ELF-1 (cell line): Measurements from ENCODE around the gene SLC25A24.
"Not testable (repeated sequence)": the region's sequence is repeated elsewhere in the genome, so short reads cannot be mapped to it uniquely, and the experiment has no call there.

Source experiments
- DNase-seq: peaks from one replicate; pipeline ENCODE4 v3.0.0-alpha.2; 2016; ENCODE audit warnings: low read depth, low spot score

Gene SLC25A24

DNA sequence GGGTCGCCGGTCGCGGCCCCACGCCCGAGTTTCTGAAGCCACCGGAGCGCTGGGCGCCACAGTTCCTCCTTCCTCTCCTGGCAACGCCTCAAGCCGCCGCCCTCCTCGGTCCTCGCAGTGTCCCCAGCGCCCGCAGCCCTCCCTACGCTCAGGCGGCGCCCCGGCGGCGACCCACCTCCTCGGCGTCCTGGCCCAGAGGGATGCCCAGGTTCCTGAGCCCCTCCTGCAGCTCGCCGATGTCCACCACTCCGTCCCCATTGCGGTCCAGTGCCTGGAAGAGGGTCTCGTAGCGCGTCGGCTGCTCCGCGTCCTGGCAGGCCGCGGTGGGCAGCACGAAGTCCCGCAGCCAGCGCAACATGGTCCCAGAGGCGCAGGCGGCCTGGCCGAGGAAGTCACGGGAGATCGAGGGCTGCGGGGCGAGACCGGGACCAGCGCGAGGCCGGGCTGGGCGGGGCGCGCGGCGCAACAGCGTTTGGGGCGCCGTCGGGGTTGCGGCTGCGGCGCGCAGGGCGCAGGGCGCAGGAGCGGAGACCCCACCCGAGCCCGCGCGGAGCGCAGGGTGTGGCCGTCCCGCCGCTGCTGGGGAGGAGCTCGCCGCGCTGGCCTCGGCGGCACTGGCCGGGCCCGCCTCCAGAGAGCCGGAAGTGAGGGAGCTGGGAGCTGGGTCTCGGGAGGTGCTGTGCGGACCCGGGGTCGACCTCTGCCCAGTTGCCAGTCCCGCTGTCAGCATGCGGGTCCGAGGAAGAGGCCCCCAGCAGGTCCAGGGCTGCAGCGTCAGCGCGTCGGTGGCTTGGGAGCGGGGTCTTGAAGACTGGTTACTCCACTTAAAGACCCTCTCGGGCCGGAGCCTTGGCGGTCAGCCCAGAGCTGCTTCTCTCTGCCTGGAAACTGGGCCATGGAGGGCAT, at the start of gene SLC25A24:
Gene SLC25A24, minus strand, starts transcription at position 563 of the 906 bp plus-strand sequence. Its CDS starts 205 bp downstream, at position 358.
- peak; percentile 88 for DNase-seq

GRCh38 chr1:108243976-108244375, 43.8 kb upstream of the SLC25A24 start, which contains the start of gene NBPF4:
Gene NBPF4 (minus strand): TSS chr1:108244076. CDS start chr1:108243761, 315 bp downstream.
- not testable (repeated sequence) for DNase-seq

- DNase-seq: not testable (repeated sequence)
Observed at GRCh38 chr1:108239426-108239825, 39.3 kb upstream of the SLC25A24 start.

GRCh38 chr1:108235308-108235707, 35.2 kb upstream of the SLC25A24 start:
- not testable (repeated sequence) for DNase-seq

GRCh38 chr1:108232183-108232582, 32.0 kb upstream of the SLC25A24 start:
- DNase-seq: not testable (repeated sequence)

DNA sequence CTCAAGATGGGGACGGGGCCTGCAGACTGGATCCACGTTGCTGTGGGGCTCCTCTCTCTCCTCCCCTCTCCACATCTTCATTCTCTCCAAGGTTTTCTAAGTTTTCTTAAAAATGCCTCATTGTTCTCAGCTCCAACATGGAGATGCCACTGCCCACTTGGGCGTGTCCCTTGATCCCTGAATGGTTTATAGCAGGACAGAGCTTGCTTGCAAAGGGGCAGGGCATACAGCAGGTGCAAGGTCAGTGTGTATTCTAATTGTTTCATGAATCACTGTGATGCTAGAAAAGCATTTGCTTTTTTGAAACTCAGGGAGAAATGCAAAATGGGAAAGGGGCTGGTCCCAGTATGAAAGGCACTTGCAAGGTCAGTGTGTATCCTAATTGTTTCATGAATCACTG, 29.8 kb upstream of the SLC25A24 start:
- DNase-seq: not testable (repeated sequence)

DNA sequence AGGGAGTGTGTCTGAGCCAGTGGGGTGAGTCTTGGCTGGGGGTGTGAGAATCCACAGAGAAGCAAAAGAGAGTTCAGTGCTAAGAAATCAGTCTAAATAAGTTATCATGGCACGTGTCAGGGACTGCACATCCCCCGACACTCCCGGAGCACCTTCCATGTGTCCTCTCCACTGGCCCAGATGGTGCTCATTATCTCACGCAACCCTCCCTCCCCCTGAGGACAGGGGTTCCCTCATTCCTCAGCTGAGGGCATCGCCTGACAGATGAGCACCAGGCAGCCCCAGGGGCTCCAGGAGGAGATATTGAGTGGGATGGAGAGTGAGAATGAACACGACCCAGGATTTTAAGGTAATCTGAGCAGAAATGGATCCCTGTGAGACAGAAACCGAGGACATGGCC, 27.6 kb upstream of the SLC25A24 start:
- DNase-seq: not testable (repeated sequence)

- DNase-seq: not testable (repeated sequence)
Observed at GRCh38 chr1:108226855-108227254, 26.7 kb upstream of the SLC25A24 start.

GRCh38 chr1:108223226-108223625, 23.1 kb upstream of the SLC25A24 start:
- not testable (repeated sequence) for DNase-seq

DNA sequence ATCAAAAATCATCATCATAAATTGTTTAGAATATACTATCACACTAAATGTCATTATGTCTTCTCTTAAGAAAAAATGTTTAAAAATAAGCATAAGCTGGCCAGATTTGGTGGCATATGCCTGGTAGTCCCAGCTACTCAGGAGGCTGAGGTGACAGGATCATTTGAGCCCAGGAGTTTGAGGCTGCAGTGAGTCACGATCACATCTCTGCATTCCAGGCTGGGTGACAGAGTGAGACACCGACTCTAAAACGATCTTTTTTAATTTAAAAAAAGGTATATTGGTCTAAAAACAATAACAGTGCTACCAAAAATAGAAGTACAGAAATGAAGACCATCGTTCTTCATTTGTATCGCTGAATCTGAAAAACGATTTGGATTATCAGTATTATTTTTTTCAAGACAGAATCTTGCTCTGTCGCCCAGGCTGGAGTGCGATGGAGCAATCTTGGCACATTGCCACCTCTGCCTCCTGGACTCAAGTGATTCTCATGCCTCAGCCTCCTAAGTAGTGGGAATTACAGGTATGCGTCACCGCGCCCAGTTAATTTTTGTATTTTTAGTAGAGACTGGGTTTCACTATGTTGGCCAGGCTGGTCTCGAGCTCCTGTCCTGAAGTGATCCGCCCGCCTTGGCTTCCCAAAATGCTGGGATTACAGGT, 17.5 kb upstream of the SLC25A24 start:
- DNase-seq: not testable (repeated sequence)

- not testable (repeated sequence) for DNase-seq
Observed at GRCh38 chr1:108217007-108217406, 16.9 kb upstream of the SLC25A24 start.

DNA sequence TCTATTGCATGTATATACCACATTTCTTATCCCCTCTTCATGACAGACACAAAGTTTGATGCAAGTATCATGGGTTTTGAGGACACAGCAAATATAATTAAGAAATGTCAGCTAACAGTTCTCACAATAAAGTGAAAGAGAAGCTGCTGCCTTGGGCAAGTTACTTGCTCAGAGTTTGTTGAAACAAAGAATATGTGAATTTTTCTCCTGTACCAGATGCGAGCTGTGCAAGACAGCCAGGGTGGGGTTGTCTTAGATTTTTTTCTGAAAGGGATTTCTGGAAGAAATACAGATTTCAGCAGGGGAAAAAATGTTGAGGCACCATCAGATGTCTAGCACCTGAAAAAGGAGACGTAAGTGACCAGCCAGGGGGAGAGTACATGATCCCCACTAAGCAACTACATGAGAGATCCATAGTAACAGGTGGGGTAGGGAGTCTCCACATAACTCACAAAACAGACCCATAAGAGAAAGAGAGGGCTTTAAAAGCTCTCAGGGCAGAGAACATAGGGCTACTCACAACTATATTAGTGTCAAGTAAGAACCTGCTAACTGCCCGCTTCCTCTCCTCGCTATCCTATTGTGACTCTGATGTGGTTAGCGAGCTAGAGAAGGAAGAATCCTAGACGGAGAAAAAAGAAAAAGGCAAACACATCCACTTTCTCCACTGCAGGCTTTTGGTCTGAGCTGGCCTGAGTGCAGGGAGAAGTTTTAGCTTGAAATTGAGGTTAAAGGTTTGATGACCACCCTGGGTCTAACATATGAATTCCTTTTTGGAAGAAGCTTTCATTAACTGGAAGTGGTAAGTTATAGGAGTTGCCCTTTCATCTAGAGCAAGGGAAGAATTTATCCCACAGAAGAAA, 16.1 kb upstream of the SLC25A24 start:
- not testable (repeated sequence) for DNase-seq

DNA sequence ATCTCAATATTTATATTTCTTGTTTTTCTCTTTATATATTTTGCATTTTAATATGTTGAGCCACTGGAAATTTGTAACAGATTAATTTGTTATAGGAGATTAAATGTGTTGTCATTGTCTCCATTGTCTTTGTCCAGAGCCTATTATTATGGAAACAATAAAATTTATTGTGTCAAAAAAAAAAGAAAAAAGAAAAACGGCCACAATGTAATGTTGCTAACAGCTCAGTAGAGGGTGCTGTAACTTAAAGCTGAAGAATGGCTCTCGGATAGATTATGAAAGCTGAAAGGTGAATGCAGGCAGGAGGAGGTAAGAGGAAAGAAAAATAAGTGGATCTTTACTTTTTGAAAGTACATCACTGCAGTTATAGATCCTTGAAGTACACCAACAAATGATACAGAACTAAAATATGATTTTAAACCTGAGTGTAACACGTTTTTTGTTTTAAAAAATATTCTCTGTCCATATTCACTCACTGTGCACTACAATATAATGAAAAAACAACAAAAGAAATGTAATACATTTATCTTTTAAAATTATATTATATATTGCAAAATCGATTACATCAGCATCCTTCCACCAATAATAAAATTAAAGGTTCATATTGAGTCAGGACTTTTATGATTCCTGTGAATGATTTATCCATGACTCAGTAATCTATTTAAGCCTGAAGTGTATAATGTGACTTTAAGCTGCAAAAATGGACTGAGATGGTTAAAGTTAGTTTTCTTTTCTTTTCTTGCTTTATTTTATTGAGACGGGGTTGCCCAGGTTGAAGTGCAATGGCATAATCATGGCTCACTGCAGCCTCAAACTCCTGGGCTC, 14.7 kb upstream of the SLC25A24 start:
- not testable (repeated sequence) for DNase-seq

DNA sequence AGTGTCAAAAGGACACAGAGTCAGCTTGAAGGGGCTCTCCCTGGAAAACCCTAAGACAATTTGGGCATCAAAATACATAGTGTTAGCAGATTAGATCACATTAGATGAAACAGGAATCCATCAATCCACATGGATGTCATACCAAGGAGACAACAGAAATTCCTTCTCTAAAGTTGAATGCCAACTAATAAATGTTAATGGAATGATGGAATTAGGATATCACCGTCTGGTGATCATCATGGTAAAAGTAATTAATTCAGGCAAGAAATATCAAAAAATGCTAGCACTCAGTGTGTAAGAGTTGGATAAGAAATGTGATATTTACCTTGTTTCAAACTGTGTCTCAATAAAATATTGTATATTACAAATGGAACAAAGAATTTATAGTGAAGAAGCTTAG, 10.9 kb upstream of the SLC25A24 start:
- DNase-seq: no peak

GRCh38 chr1:108209456-108210108, 9.4 kb upstream of the SLC25A24 start:
- peak; percentile 74 for DNase-seq

- DNase-seq: peak; percentile 94
Observed at GRCh38 chr1:108208724-108209446, 8.7 kb upstream of the SLC25A24 start.

DNA sequence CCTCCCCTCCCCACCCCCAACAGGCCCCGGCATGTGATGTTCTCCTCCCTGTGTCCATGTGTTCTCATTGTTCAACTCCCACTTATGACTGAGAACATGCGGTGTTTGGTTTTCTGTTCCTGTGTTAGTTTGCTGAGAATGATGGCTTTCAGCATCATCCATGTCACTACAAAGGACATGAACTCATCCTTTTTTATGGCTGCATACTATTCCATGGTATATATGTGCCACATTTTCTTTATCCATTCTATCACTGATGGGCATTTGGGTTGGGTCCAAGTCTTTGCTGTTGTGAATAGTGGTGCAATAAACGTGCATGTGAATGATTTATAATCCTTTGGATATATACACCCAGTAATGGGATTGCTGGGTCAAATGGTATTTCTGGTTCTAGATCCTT, 3.4 kb upstream of the SLC25A24 start:
- not testable (repeated sequence) for DNase-seq

DNA sequence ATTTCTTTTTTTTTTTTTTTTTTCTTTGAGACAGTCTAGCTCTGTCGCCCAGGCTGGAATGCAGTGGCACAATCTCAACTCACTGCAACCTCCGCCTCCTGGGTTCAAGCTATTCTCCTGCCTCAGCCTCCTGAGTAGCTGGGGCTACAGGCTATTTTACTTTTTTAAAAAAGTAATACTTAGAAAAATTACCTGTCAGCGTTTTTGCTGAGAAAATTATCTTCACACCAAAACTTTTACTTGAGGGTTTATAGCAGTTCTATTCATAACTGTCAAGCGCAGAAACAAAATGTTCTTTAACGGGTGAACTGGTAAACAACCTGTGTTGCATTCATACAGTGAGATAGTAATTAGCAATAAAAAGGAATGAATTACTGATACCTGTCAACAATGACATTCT, 1.5 kb upstream of the SLC25A24 start:
- DNase-seq: no peak

GRCh38 chr1:108200687-108201051, 526 bp upstream of the SLC25A24 start:
- DNase-seq: no peak
